ENCODE data around the gene CHKA. TPM values are rescaled to one million over a fixed set of nuclear protein-coding genes. Genes with fewer than 3 reads are reported as not detected.

The CHKA gene
- total and polyA plus RNA-seq, 9 of the 15 experiments (the other 6 are each of a cell fraction or from before 2014, with no cell fraction given): 3.6 to 37.0 (median 30.2) TPM

GRCh38 chr11:68038226-68038717 is 82.9 kb downstream of the CHKA start (continued):
- TF ChIP-seq SIX5 (IDR thresholded peaks at IDR 0.05; ENCODE audit: borderline replicate concordance in 1 of 2, insufficient read depth in 1 of 2, low read depth in 1 of 2, low read length in 2 of 2): no peak
- no peak for TF ChIP-seq MCM2 (IDR thresholded peaks at IDR 0.05; ENCODE audit: low read depth)
- no peak for TF ChIP-seq ZNF57 (CRISPR knock-in tag; IDR thresholded peaks at IDR 0.05)
- TF ChIP-seq ZNF354B (CRISPR knock-in tag; IDR thresholded peaks at IDR 0.05): no peak
- TF ChIP-seq EP400 (IDR thresholded peaks at IDR 0.05): no peak
- TF ChIP-seq MITF (IDR thresholded peaks at IDR 0.05): no peak
- TF ChIP-seq TBL1XR1 (IDR thresholded peaks at IDR 0.05; ENCODE audit: low read length in 2 of 2): peak in 1 of 2 experiments; percentile 33; a peak in 1 of 4 replicates
- TF ChIP-seq SAP30 (IDR thresholded peaks at IDR 0.05; ENCODE audit: borderline replicate concordance, insufficient read depth, low read depth, low read length, poor library complexity, severe bottlenecking): no peak
- no peak for TF ChIP-seq AFF1 (IDR thresholded peaks at IDR 0.05; ENCODE audit: low read depth in 1 of 2, partially characterized antibody in 2 of 2)
- TF ChIP-seq THRB (CRISPR knock-in tag; conservative IDR thresholded peaks at IDR 0.05): no peak
- no peak for TF ChIP-seq ZNF239 (CRISPR knock-in tag; IDR thresholded peaks at IDR 0.05)
- no peak for TF ChIP-seq SOX6 (IDR thresholded peaks at IDR 0.05)
- TF ChIP-seq LEF1 (IDR thresholded peaks at IDR 0.05): no peak
- no peak for TF ChIP-seq ZNF511 (CRISPR knock-in tag; IDR thresholded peaks at IDR 0.05)
- TF ChIP-seq ZNF316 (IDR thresholded peaks at IDR 0.05): no peak
- TF ChIP-seq ZBTB2 (IDR thresholded peaks at IDR 0.05): no peak
- TF ChIP-seq MCM3 (IDR thresholded peaks at IDR 0.05): no peak
- no peak for TF ChIP-seq ZBTB9 (CRISPR knock-in tag; IDR thresholded peaks at IDR 0.05)
- no peak for TF ChIP-seq NCOA2 (IDR thresholded peaks at IDR 0.05; ENCODE audit: partially characterized antibody in 2 of 2)
- TF ChIP-seq ZNF134 (CRISPR knock-in tag; conservative IDR thresholded peaks at IDR 0.05): no peak
